ENCODE measurements around the gene BOLL.
"Not testable (repeated sequence)": the region's sequence is repeated elsewhere in the genome, so short reads cannot be mapped to it uniquely, and the experiment has no call there.

The BOLL gene, protein sequence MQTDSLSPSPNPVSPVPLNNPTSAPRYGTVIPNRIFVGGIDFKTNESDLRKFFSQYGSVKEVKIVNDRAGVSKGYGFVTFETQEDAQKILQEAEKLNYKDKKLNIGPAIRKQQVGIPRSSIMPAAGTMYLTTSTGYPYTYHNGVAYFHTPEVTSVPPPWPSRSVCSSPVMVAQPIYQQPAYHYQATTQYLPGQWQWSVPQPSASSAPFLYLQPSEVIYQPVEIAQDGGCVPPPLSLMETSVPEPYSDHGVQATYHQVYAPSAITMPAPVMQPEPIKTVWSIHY

DNA sequence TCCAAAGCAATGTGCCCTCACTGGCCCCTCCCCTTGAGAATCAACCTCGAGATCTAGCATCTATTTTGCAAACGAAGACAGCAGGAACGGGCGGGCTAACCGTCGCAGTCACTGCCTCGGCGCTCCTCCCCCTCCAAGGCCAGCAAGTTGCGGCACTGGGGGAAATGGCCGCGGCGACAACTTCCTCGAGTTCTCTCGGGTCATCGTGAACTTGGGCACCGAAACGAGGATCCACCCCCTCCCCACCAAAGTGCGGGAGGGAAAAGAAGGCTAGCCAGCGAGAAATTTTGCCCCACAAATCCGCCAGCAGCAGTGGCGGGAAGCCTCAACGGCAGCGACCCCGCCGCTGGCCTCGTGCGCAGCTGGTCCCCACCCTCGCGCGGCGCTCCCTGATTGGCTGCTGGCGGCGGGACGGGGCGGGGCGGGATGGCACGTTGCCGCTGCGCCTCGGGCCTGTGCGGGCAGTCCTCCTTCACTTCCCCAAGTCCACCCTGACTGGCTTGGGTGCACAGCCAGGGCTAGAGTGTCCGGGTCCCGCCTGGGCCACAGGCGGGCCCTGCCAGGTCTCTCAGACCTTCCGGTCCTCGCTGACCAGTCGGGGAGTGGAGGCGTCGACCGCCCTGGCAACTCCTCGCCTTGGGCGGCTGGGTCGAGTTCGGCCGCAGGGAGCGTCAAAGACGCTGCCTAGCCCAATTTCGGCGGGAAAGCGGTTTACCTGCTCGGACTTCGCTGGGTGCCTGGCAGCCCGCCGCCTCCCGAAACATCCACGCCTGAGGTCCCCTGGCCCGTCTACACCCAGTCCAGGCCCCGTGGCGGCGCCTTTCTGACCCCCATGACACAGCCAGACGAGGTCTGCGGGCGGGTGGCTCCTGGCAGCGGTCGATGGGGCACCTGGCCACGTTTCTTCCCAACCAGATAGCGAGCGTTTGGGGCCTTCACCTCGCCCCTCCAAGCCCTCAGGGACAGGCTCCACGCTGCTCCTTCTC, at the start of gene BOLL:
Gene BOLL (minus strand): TSS at position 364 of the 986 bp plus-strand sequence. CDS start 3,469 bp downstream, outside the sequence.
- H3K27me3 ChIP-seq (ENCODE audit: low read depth) = peaks cover 6% of the 10 kb centered on the region; the same call in 1 of the 2 replicates
- no peaks in the 10 kb centered on the region for H3K4me1 ChIP-seq
- H3K4me3 ChIP-seq = no peak within 1 kb of the TSS
- in situ Hi-C loops (cut with MboI; ENCODE audit: low sequenced_read_pairs) = no loop called here
- no peaks in the 10 kb centered on the region for H3K9me3 ChIP-seq
- DNase-seq (ENCODE audit: low spot score in 2 of 2) = no peak
- no peaks in the 10 kb centered on the region for H3K36me3 ChIP-seq (replicated peaks)

DNA sequence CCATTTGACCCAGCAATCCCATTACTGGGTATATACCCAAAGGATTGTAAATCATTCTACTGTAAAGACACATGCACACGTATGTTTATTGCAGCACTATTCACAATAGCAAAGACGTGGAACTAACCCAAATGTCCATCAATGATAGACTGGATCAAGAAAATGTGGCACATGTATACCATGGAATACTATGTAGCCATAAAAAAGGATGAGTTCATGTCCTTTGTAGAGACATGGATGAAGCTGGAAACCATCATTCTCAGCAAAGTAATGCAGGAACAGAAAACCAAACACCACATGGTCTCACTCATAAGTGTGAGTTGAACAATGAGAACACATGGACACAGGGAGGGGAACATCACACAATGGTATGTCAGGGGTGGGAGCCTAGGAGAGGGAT, 49.7 kb upstream of the BOLL start:
- H3K9me3 ChIP-seq; H3K36me3 ChIP-seq (replicated peaks); H3K4me1 ChIP-seq; H3K4me3 ChIP-seq; DNase-seq (ENCODE audit: low spot score in 2 of 2); H3K27me3 ChIP-seq (ENCODE audit: low read depth); in situ Hi-C loops (cut with MboI; ENCODE audit: low sequenced_read_pairs): not testable (repeated sequence)

DNA sequence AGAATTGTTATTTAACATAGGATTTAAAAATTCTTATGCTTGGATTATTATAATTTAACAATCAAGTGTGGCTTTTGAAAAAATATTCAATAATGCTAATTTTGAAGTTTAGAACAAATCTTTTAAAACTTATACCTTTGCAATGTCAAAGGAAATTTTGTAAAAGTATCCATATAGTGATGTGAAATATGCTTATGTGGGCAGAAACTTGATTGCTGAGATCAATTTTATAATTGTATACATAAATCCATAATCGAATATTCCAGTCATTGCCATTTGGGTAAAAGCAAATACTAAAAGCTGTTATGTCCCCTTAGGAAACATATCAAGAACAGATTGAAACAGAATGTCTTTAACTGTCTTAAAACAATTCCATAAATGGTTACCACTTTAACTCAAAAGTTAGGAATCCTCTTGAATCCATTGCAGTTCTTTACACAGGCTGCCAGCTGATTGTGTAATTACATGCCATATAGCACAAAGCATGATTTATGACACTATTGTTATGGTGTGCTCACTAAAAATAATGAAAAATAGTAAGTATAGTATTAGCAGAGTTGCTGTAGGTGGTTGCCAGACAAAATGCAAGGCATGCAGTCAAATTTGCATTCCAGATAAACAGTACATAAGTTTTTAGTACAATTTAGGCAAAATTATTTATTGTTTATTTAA, 43.5 kb upstream of the BOLL start:
- in situ Hi-C loops (cut with MboI; ENCODE audit: low sequenced_read_pairs) = no loop called here
- peak in 1 of 2 experiments; percentile 53 for DNase-seq (ENCODE audit: low spot score in 2 of 2)
- Histone ChIP-seq H3K4me3 (no peak overlapping the region), H3K36me3 (replicated peaks) (no peaks in the 10 kb centered on the region), H3K27me3 (ENCODE audit: low read depth) (no peaks in the 10 kb centered on the region), H3K4me1 (peaks cover 8% of the 10 kb centered on the region), H3K9me3 (no peaks in the 10 kb centered on the region)

DNA sequence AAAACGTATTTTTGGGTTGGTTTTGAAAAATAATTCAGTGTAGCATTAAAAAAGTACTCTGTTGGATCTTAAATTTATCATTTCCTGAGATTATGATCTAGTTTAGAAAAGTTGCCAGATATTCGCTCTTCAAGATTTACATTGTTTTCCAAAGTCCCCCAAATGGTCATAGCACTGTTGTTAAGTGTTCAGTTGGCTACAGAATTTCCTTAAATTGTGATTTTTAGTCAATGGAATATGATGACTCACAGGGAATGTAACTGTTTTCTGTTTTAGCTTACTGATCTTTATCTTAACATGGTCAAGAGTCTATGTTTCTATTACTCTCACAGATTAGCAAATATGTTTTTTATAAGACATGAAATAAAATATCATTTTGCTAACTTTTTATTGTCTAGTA, 42.5 kb upstream of the BOLL start:
- Histone ChIP-seq H3K4me3 (no peak overlapping the region), H3K4me1 (peaks cover 8% of the 10 kb centered on the region), H3K27me3 (ENCODE audit: low read depth) (no peaks in the 10 kb centered on the region), H3K36me3 (replicated peaks) (no peaks in the 10 kb centered on the region), H3K9me3 (no peaks in the 10 kb centered on the region)
- no peak for DNase-seq (ENCODE audit: low spot score in 2 of 2)
- in situ Hi-C loops (cut with MboI; ENCODE audit: low sequenced_read_pairs) = no loop called here

DNA sequence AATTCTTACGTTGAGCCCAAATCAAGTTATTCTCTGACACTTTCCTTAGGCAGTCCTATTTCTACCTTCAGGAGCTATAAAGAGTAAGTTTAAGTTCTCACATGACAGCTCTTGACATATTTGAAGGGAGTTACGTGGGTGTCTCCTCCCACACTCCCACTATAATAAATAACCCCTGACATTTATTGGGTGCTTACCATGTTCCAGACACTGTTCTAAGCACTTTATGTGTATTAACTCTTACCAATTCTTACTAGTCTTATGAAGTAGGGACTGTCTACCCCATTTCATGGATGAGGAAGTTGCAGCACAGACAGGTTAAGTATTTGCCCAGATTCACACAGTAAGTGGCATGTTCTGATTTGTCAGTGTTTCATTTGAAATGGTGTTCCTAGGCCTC, 37.2 kb upstream of the BOLL start:
- Histone ChIP-seq H3K4me1 (no peaks in the 10 kb centered on the region), H3K36me3 (replicated peaks) (no peaks in the 10 kb centered on the region), H3K9me3 (no peaks in the 10 kb centered on the region), H3K4me3 (no peak overlapping the region), H3K27me3 (ENCODE audit: low read depth) (peaks cover 14% of the 10 kb centered on the region)
- in situ Hi-C loops (cut with MboI; ENCODE audit: low sequenced_read_pairs) = no loop called here
- no peak for DNase-seq (ENCODE audit: low spot score in 2 of 2)

DNA sequence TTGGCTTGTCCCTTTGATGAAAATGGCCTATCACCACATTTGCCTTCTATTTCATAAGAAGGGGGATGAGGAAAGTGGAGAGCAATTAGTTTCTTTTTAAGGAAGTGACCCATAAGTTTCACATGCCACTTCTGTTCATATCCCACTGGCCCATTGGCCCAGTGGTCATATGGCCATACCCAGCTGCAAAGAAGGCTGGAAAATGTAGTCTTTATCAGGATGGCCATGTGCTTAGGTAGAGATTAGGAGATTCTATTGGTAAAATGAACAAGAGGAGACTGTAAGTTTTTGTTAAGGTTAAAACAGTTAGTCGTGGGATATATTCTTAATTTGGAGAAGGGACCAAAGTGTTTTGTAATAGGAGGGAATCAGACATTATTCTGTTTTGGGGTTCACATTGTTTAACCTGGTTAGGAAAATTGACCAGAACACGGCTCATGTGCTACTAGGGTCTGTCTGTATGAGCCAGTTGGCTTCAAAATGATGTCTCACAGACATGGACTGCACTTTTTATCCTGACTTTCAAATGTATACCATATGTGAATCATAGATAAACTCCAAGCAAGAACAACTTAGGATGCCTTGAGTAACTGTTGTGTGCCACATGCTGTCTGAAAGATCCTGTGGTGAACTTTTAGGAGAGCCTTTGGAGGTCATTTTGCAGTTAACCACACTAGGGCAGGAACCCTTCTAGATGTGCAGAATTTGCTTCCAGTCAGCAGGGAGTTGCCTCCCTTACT, 36.6 kb upstream of the BOLL start:
- Histone ChIP-seq H3K4me3 (no peak overlapping the region), H3K4me1 (no peaks in the 10 kb centered on the region), H3K9me3 (no peaks in the 10 kb centered on the region), H3K27me3 (ENCODE audit: low read depth) (peaks cover 15% of the 10 kb centered on the region), H3K36me3 (replicated peaks) (no peaks in the 10 kb centered on the region)
- DNase-seq (ENCODE audit: low spot score in 2 of 2) = no peak
- in situ Hi-C loops (cut with MboI; ENCODE audit: low sequenced_read_pairs) = no loop called here

DNA sequence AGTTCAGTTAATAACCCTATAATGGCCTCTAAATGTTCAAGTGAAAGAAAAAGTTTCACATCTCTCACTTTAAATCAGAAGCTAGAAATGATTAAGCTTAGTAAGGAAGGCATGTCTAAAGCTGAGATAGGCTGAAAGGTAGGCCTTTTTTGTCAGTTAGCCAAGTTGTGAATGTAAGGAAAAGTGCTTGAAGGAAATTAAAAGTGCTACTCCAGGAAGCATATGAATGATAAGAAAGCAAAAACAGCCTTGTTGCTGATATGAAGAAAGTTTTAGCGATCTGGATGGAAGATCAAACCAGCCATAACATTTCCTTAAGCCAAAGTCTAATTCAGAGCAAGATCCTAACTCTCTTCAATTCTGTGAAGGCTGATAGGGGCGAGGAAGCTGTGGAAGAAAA, 29.4 kb upstream of the BOLL start:
- no peaks in the 10 kb centered on the region for H3K4me1 ChIP-seq

DNA sequence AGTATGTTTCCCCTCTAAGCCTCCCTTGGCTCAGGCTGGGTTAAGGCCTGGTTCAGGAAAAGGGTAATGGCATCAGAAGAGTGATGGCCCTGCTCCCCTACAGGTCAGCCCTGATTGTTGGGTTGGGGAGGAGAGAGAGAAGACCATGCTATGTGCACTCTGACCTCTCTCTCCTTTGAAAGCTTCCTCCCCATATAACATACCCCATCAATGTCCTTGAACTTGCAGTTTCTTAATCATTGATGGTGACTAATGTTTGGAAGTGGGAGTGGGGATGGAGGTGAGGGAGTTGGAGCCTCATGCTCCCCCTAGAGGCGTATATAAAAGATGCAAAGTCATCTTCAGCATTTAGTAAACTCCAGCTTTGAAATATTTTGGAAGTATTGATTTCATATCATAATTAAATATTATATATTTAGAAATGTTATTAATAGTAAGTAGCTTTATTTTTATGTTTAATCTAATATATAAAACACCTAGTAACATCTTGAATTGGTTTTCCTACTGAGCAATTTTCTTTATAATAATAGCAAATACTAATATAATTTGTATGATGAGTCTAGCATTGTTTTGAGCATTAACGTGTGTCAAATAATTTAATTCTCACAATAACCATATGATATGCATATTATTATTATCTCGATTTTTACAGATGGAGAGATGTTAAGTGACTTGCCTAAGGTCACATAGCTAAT, 28.1 kb upstream of the BOLL start:
- Histone ChIP-seq H3K4me3 (no peak overlapping the region), H3K4me1 (no peaks in the 10 kb centered on the region), H3K27me3 (ENCODE audit: low read depth) (peaks cover 32% of the 10 kb centered on the region), H3K36me3 (replicated peaks) (no peaks in the 10 kb centered on the region), H3K9me3 (no peaks in the 10 kb centered on the region)
- peak; percentile 13 to 15 for DNase-seq (ENCODE audit: low spot score in 2 of 2)
- in situ Hi-C loops (cut with MboI; ENCODE audit: low sequenced_read_pairs) = no loop called here

More for the DNA sequence above, 29.4 kb upstream of the BOLL start:
- Histone ChIP-seq H3K36me3 (replicated peaks) (no peaks in the 10 kb centered on the region), H3K27me3 (ENCODE audit: low read depth) (peaks cover 25% of the 10 kb centered on the region), H3K4me3 (no peak overlapping the region), H3K9me3 (no peaks in the 10 kb centered on the region)
- DNase-seq (ENCODE audit: low spot score in 2 of 2) = no peak
- in situ Hi-C loops (cut with MboI; ENCODE audit: low sequenced_read_pairs) = no loop called here

DNA sequence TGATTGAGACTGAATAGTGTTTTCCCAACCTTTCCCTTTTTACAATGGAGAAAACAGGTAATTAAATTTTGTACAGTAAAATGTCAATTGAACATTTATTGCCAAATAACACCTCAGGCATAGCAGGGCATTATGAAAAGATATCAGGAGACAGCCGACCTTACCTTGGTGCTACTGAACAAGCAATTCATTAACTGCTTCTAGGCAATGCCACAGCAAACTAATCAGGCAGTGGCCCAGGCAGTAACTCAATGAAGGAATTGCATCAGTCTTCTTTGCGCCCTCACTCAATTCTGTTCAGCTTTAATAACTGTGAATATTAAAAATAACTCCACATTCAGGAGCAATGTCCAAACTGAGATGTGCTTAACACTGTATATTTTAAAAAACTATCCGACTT, 25.4 kb upstream of the BOLL start:
- no peak for DNase-seq (ENCODE audit: low spot score in 2 of 2)
- in situ Hi-C loops (cut with MboI; ENCODE audit: low sequenced_read_pairs) = no loop called here
- H3K9me3 ChIP-seq = no peaks in the 10 kb centered on the region
- H3K4me3 ChIP-seq = no peak overlapping the region
- H3K36me3 ChIP-seq (replicated peaks) = no peaks in the 10 kb centered on the region
- H3K27me3 ChIP-seq (ENCODE audit: low read depth) = peaks cover 47% of the 10 kb centered on the region
- H3K4me1 ChIP-seq = no peaks in the 10 kb centered on the region

DNA sequence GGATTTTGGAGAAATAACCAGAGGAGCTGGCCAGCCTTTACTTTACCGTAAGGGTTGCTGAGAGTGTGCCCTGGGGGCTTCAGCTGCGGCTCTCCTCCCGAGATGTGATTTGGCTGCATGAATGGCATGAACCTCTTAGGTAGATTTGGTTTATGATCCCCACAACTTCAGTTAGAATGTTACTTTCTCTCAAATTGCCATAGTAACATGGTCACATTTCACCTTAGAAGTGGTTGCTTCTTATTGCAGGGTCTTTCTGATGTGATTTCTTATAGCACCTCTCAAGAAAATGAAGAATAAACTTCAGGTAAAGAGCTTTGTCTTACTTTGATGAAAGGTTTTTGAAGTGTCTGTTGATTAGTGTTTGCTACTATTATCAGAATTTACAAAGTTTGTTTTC, 24.9 kb upstream of the BOLL start:
- Histone ChIP-seq H3K27me3 (ENCODE audit: low read depth) (peaks cover 51% of the 10 kb centered on the region), H3K9me3 (no peaks in the 10 kb centered on the region), H3K4me3 (no peak overlapping the region), H3K4me1 (no peaks in the 10 kb centered on the region), H3K36me3 (replicated peaks) (no peaks in the 10 kb centered on the region)
- DNase-seq (ENCODE audit: low spot score in 2 of 2) = no peak
- in situ Hi-C loops (cut with MboI; ENCODE audit: low sequenced_read_pairs) = no loop called here

DNA sequence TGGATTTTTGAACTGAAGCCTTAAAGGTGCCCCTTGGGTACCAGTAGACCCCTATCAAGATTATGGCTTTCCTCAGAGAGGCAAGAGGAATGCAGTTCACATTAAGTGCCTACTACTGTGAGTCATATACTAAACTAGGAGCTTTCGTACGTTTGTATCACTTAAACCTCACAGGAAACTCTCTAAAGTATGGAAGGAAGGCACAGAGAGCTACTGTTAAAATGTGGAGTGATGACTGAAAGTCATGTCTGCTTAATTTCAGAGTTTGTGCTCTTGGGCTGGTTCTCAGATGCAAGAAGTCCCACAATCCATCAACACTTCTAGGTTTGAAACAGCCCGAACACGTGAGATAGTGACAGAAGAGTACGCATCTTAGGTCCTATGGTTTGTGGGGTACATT, 23.9 kb upstream of the BOLL start:
- H3K36me3 ChIP-seq (replicated peaks) = no peaks in the 10 kb centered on the region
- H3K4me1 ChIP-seq = no peaks in the 10 kb centered on the region
- in situ Hi-C loops (cut with MboI; ENCODE audit: low sequenced_read_pairs) = loop anchor here (10.0 kb wide), 1 partner anchor 486 kb away; no protein-coding TSS in a partner anchor
- DNase-seq (ENCODE audit: low spot score in 2 of 2) = no peak
- no peak overlapping the region for H3K4me3 ChIP-seq
- H3K9me3 ChIP-seq = no peaks in the 10 kb centered on the region
- H3K27me3 ChIP-seq (ENCODE audit: low read depth) = peaks cover 56% of the 10 kb centered on the region

DNA sequence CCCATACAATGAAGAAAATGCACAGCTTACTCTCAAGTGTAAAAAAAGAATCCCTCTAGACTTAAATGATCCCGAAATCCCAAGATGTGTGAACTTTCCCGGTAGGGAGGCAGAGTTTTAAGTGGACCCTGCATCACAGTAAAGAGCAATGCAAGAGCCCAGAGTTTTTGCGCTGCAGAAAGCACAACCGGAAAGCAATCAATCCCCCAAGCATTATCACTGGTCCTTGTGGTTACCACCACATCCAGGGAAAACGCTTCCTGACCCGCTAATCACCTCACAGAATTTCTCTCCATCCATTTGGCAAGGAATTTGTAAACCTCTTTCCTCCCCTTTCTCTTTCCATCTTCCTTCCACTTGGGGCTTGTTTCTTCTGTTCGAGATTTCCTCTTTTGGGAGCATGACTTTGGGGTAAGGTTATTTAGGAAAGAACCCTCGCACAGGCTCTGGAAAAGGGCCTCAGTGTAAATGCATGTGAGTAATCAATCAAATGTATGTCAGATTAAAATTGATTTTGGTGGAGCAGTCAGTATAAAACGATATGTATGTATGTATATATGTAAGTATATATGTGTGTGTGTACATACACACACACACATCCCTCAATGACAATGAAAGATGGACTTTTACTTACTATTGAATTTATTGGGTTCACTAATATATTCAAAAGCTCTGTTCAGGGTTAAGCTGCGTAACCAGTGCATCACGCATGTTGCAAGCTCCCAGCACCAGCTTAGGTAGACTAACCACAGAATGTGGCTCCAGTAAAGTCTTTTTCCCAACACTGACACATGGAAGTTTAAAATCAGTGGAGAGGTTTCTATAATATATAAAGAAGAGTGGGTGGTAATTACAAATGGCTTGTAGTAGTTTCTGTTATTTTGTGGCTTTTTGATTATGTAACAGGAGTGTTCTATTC, 20.9 kb upstream of the BOLL start:
- Histone ChIP-seq H3K27me3 (ENCODE audit: low read depth) (peaks cover 49% of the 10 kb centered on the region), H3K4me1 (no peaks in the 10 kb centered on the region), H3K36me3 (replicated peaks) (no peaks in the 10 kb centered on the region), H3K4me3 (no peak overlapping the region), H3K9me3 (no peaks in the 10 kb centered on the region)
- DNase-seq (ENCODE audit: low spot score in 2 of 2) = no peak
- in situ Hi-C loops (cut with MboI; ENCODE audit: low sequenced_read_pairs) = loop anchor here (10.0 kb wide), 1 partner anchor 489 kb away; no protein-coding TSS in a partner anchor

Data from HAP-1 (cell line).